Prostate gland (tissue), 2 donors: ENCODE measurements around the gene LRRC32.

ENCODE experiments used
- CTCF ChIP-seq, 4 experiments: fragments of 200-600 bp in 2 of 4; fragments of 450-650 bp in 2 of 4; sonication (generic) in 2 of 4; IDR thresholded peaks; 1 replicate in 3 of 4; 2 replicates in 1 of 4; pipeline ENCODE4 v1.5.1; 2016 to 2019; ENCODE audit warnings: antibody characterized with exemption in 4 of 4, mild to moderate bottlenecking in 2 of 4, moderate library complexity in 2 of 4
- POLR2A ChIP-seq: fragments of 450-650 bp; IDR thresholded peaks from one replicate; pipeline ENCODE4 v1.6.1; 2016; ENCODE audit warnings: antibody characterized with exemption, mild to moderate bottlenecking
- POLR2AphosphoS5 ChIP-seq: sonication (generic); formaldehyde crosslinking; IDR thresholded peaks from one replicate; pipeline ENCODE4 v1.6.1; 2017; ENCODE audit warnings: antibody characterized with exemption

GRCh38 chr11:76707293-76707825 lies 36.8 kb upstream of the LRRC32 start:
- TF ChIP-seq POLR2AphosphoS5, result no peak
- no peak for TF ChIP-seq CTCF (IDR thresholded peaks at IDR 0.05)
- no peak for TF ChIP-seq POLR2A
